Stimulated activated effector memory CD8-positive, alpha-beta T cell treated with anti-CD3 and anti-CD28 coated beads, Interleukin-12 subunit alpha, Interleukin-12 subunit beta, amount 100 ng/mL, for 72 hours (primary cell): Measurements from ENCODE around the gene KLHL33.
"Not testable (repeated sequence)": the region's sequence is repeated elsewhere in the genome, so short reads cannot be mapped to it uniquely, and the experiment has no call there.

ENCODE experiments used
- ATAC-seq: fragments of 150-1000 bp; cut with Tn5 transposase; 2 replicates; pipeline ENCODE4 v1.10.0; 2021
- DNase-seq, 2 donors: peaks; one replicate each; pipeline ENCODE4 v3.0.0; 2021 to 2022; ENCODE audit warnings: low spot score in 2 of 2
- H3K27ac Mint-ChIP-seq: one replicate; pipeline ENCODE4 v1.8.0; 2022; ENCODE audit warnings: mild to moderate bottlenecking, mixed read lengths
- H3K36me3 Mint-ChIP-seq: one replicate; pipeline ENCODE4 v1.8.0; 2022; ENCODE audit warnings: mild to moderate bottlenecking, mixed read lengths
- H3K4me1 Mint-ChIP-seq: one replicate; pipeline ENCODE4 v1.8.0; 2022; ENCODE audit warnings: mixed read lengths
- H3K4me3 Mint-ChIP-seq: one replicate; pipeline ENCODE4 v1.8.0; 2022; ENCODE audit warnings: mild to moderate bottlenecking, mixed read lengths
- H3K9me3 Mint-ChIP-seq: one replicate; pipeline ENCODE4 v1.8.0; 2022; ENCODE audit warnings: mixed read lengths

Gene KLHL33

GRCh38 chr14:20458031-20458789 is 22.2 kb upstream of the KLHL33 start:
- Mint-ChIP-seq H3K36me3 (peaks cover 10% of the 10 kb centered on the region), H3K9me3 (no peaks in the 10 kb centered on the region)

GRCh38 chr14:20456971-20457370 is 21.0 kb upstream of the KLHL33 start:
- H3K27ac Mint-ChIP-seq: no peak overlapping the region
- no peak overlapping the region for H3K4me3 Mint-ChIP-seq
- peaks cover 22% of the 10 kb centered on the region for H3K4me1 Mint-ChIP-seq

More at GRCh38 chr14:20458031-20458789, 22.2 kb upstream of the KLHL33 start:
- H3K4me3 Mint-ChIP-seq: no peak overlapping the region
- peak overlapping the region; percentile 66 for H3K27ac Mint-ChIP-seq
- peaks cover 20% of the 10 kb centered on the region for H3K4me1 Mint-ChIP-seq
- ATAC-seq: no peak
- DNase-seq: no peak

GRCh38 chr14:20455355-20456300 is 19.7 kb upstream of the KLHL33 start:
- no peaks in the 10 kb centered on the region for H3K36me3 Mint-ChIP-seq
- ATAC-seq (peak; percentile 72), DNase-seq (no peak)
- no peak overlapping the region for H3K4me3 Mint-ChIP-seq
- peaks cover 18% of the 10 kb centered on the region for H3K4me1 Mint-ChIP-seq
- no peaks in the 10 kb centered on the region for H3K9me3 Mint-ChIP-seq
- H3K27ac Mint-ChIP-seq: no peak overlapping the region

More at GRCh38 chr14:20456971-20457370, 21.0 kb upstream of the KLHL33 start:
- Mint-ChIP-seq H3K9me3 (no peaks in the 10 kb centered on the region), H3K36me3 (peaks cover 9% of the 10 kb centered on the region)
- no peak for DNase-seq
- ATAC-seq: no peak

- DNase-seq (peak; percentile 89 to 98), ATAC-seq (peak; percentile 92)
- Mint-ChIP-seq H3K9me3 (no peaks in the 10 kb centered on the region), H3K4me3 (no peak within 1 kb of the TSS), H3K27ac (no peak within 1 kb of the TSS), H3K4me1 (peaks cover 9% of the 10 kb centered on the region), H3K36me3 (no peaks in the 10 kb centered on the region)
Measured at GRCh38 chr14:20454516-20455354, 18.8 kb upstream of the KLHL33 start, which contains the start of the genes APEX1 and OSGEP. Gene APEX1, plus strand, starts transcription at chr14:20455226. Its CDS starts 420 bp downstream, at chr14:20455646. Gene OSGEP, minus strand, starts transcription at chr14:20454812. Its CDS starts 129 bp downstream, at chr14:20454683.

GRCh38 chr14:20452831-20453230 is 16.9 kb upstream of the KLHL33 start:
- not testable (repeated sequence) for ATAC-seq, H3K4me3 Mint-ChIP-seq

GRCh38 chr14:20446889-20447288 is 10.9 kb upstream of the KLHL33 start:
- DNase-seq (no peak), ATAC-seq (no peak)
- H3K9me3 Mint-ChIP-seq: no peaks in the 10 kb centered on the region
- H3K27ac Mint-ChIP-seq: peak overlapping the region; percentile 35
- H3K4me3 Mint-ChIP-seq: no peak overlapping the region
- H3K4me1 Mint-ChIP-seq: peaks cover 2% of the 10 kb centered on the region
- H3K36me3 Mint-ChIP-seq: no peaks in the 10 kb centered on the region

More at GRCh38 chr14:20452831-20453230, 16.9 kb upstream of the KLHL33 start:
- not testable (repeated sequence) for H3K9me3 Mint-ChIP-seq, H3K4me1 Mint-ChIP-seq, H3K36me3 Mint-ChIP-seq, H3K27ac Mint-ChIP-seq, DNase-seq

GRCh38 chr14:20443650-20444049 is 7.7 kb upstream of the KLHL33 start:
- ATAC-seq, H3K27ac Mint-ChIP-seq, H3K4me3 Mint-ChIP-seq, H3K36me3 Mint-ChIP-seq, H3K9me3 Mint-ChIP-seq, DNase-seq: not testable (repeated sequence)
- peaks cover 15% of the 10 kb centered on the region for H3K4me1 Mint-ChIP-seq

- Mint-ChIP-seq H3K27ac (no peak overlapping the region), H3K36me3 (no peaks in the 10 kb centered on the region), H3K4me1 (peaks cover 15% of the 10 kb centered on the region), H3K9me3 (no peaks in the 10 kb centered on the region), H3K4me3 (no peak overlapping the region)
- DNase-seq (no peak), ATAC-seq (no peak)
Measured at GRCh38 chr14:20441461-20441860, 5.5 kb upstream of the KLHL33 start.

GRCh38 chr14:20440882-20441281 is 4.9 kb upstream of the KLHL33 start:
- Mint-ChIP-seq H3K4me3 (no peak overlapping the region), H3K36me3 (no peaks in the 10 kb centered on the region), H3K4me1 (peaks cover 15% of the 10 kb centered on the region), H3K27ac (peak overlapping the region; percentile 70), H3K9me3 (no peaks in the 10 kb centered on the region)
- peak; percentile 88 for ATAC-seq
- DNase-seq: no peak

GRCh38 chr14:20440465-20440864 is 4.5 kb upstream of the KLHL33 start:
- peaks cover 15% of the 10 kb centered on the region for H3K4me1 Mint-ChIP-seq
- ATAC-seq: no peak
- DNase-seq: no peak
- H3K27ac Mint-ChIP-seq: peak overlapping the region; percentile 70
- no peaks in the 10 kb centered on the region for H3K9me3 Mint-ChIP-seq
- no peaks in the 10 kb centered on the region for H3K36me3 Mint-ChIP-seq
- no peak overlapping the region for H3K4me3 Mint-ChIP-seq

GRCh38 chr14:20438664-20439063 is 2.7 kb upstream of the KLHL33 start:
- Mint-ChIP-seq H3K27ac (no peak overlapping the region), H3K9me3 (no peaks in the 10 kb centered on the region), H3K4me1 (peaks cover 15% of the 10 kb centered on the region), H3K4me3 (no peak overlapping the region), H3K36me3 (no peaks in the 10 kb centered on the region)
- DNase-seq (no peak), ATAC-seq (no peak)

- Mint-ChIP-seq H3K36me3 (no peaks in the 10 kb centered on the region), H3K27ac (no peak overlapping the region), H3K4me3 (no peak overlapping the region), H3K9me3 (no peaks in the 10 kb centered on the region), H3K4me1 (peaks cover 15% of the 10 kb centered on the region)
- ATAC-seq (no peak), DNase-seq (no peak)
Measured at GRCh38 chr14:20436363-20436755, 393 bp upstream of the KLHL33 start.

- Mint-ChIP-seq H3K4me1 (peaks cover 3% of the 10 kb centered on the region), H3K9me3 (no peaks in the 10 kb centered on the region)
- no peak for ATAC-seq
Measured at GRCh38 chr14:20434701-20435581, 1.0 kb downstream of the KLHL33 start.

More at GRCh38 chr14:20434701-20435581, 1.0 kb downstream of the KLHL33 start:
- no peak for DNase-seq
- Mint-ChIP-seq H3K36me3 (no peaks in the 10 kb centered on the region), H3K27ac (no peak overlapping the region), H3K4me3 (no peak overlapping the region)
